Heart left ventricle (tissue), 16 donors: ENCODE results near the gene ARHGAP8. TPM values are rescaled to one million over a fixed set of nuclear protein-coding genes. Genes with fewer than 3 reads are reported as not detected.

Experiments
- ATAC-seq, 4 donors: fragments of 200-7000 bp; cut with Tn5 transposase; one replicate each; pipeline ENCODE4 v1.9.1; 2020 to 2022; ENCODE audit warnings: moderate library complexity in 4 of 4, mild to moderate bottlenecking in 3 of 4, moderate number of reproducible peaks in 1 of 4
- DNase-seq, 5 donors: peaks; one replicate each; pipeline ENCODE4 v3.0.0-alpha.2; 2020
- H3K27ac ChIP-seq, 12 donors: fragments of 200-600 bp; sonication (generic) in 4 of 12; one replicate each; pipeline versions ENCODE4 v1.5.0 to v1.8.0; 2016 to 2022; ENCODE audit warnings: mild to moderate bottlenecking in 2 of 12
- H3K27me3 ChIP-seq, 9 donors: fragments of 200-600 bp; sonication (generic) in 2 of 9; one replicate each; pipeline versions ENCODE4 v1.5.1 to v1.8.0; 2016 to 2022; ENCODE audit warnings: mild to moderate bottlenecking in 3 of 9
- H3K36me3 ChIP-seq, 9 donors: fragments of 200-600 bp; sonication (generic) in 2 of 9; one replicate each; pipeline versions ENCODE4 v1.5.0 to v1.8.0; 2018 to 2022; ENCODE audit warnings: mild to moderate bottlenecking in 2 of 9
- H3K4me1 ChIP-seq, 12 donors: fragments of 200-600 bp; sonication (generic) in 4 of 12; one replicate each; pipeline versions ENCODE4 v1.5.0 to v1.8.0; 2016 to 2022; ENCODE audit warnings: mild to moderate bottlenecking in 3 of 12
- H3K4me3 ChIP-seq, 12 donors: fragments of 200-600 bp; sonication (generic) in 4 of 12; one replicate each; pipeline versions ENCODE4 v1.5.0 to v1.8.0; 2017 to 2022; ENCODE audit warnings: mild to moderate bottlenecking in 9 of 12, moderate library complexity in 4 of 12
- H3K9me3 ChIP-seq, 12 donors: fragments of 200-600 bp; sonication (generic) in 4 of 12; one replicate each; pipeline versions ENCODE4 v1.5.0 to v1.8.0; 2016 to 2022; ENCODE audit warnings: mild to moderate bottlenecking in 1 of 12
- CTCF ChIP-seq, 12 donors: fragments of 200-600 bp; sonication (generic) in 4 of 12; IDR thresholded peaks; one replicate each; pipeline versions ENCODE4 v1.5.0 to v1.8.0; 2018 to 2022; ENCODE audit warnings: antibody characterized with exemption in 12 of 12, mild to moderate bottlenecking in 5 of 12
- POLR2A ChIP-seq, 2 donors: fragments of 450-650 bp; IDR thresholded peaks; one replicate each; pipeline ENCODE4 v1.6.1; 2017; ENCODE audit warnings: antibody characterized with exemption in 2 of 2, mild to moderate bottlenecking in 2 of 2, moderate library complexity in 2 of 2
- WGBS, 4 donors: extraction: QIAGEN DNeasy Blood & Tissue Kit in 2 of 4; methylation state at CpG; one replicate each; pipeline versions ENCODE4 v1.1.5 to v1.1.7; 2013 to 2018; 5-methylcytosine and 5-hydroxymethylcytosine counted together
- intact Hi-C, 10 donors: fragments of 100-400 bp; cut with DNase I; formaldehyde crosslinking; loops; one replicate each; pipeline versions ENCODE4 v1.11.1 to v1.14.2; 2022
- polyA plus RNA-seq, 2 donors: library from polyadenylated mRNA; stranded (reverse); fragments of 200-250 nt; gene quantifications; one replicate each; pipeline ENCODE4 v1.2.3, GENCODE V29; 2013
- total RNA-seq, 9 donors: library from RNA; depleted of rRNA in 2 of 9; stranded (reverse); fragments of >200 nt in 2 of 9; fragmentation: NEBNext Ultra II Directional in 3 of 9; extraction: Animal tissue kit (Norgen Biotek cat#: 25700) in 3 of 9; gene quantifications; one replicate each; pipeline versions ENCODE4 v1.1.0 to v1.2.4, GENCODE V29; 2016 to 2023
- donor health status: ischemic (EF 13 %, LVEDD 7.1; RV severe dilation, severe dysfunction).
- donor health status: healthy with polysubstance abuse.
- donor health status: DM: no; HTN: yes; CAD: no.
- donor health status: DM: no; HTN: no; CAD: no.
- donor health status: ischemic (EF 25% LVEDD 6.9; RV normal size, moderate dysfunction).
- donor health status: ischemic (EF 25% LVEDD 5.7; RV mildly dilated, moderate dysfunction).
- donor health status: healthy.
- donor health status: DM: yes; HTN: yes; CAD: no.
- donor health status: ischemic (EF 35%, LVEDD 5.7; RV mildly dilated, moderate dysfunction).
- donor health status: nonischemic (EF 11% LVEDD 7.7; RV severe dilation, severe dysfunction).
- donor health status: DM: yes; HTN: yes; CAD: no.
- donor health status: PGD.
- donor health status: ischemic (EF 29% LVEDD 5.4; RV normal size, mild dysfunction).
- donor health status: nonischemic (EF 23%, LVEDD 6.1; RV moderate dilation, normal function).

Gene ARHGAP8
- total and polyA plus RNA-seq, 11 donors: 0.08 to 1.3 (median 0.23) TPM; not detected in 7

GRCh38 chr22:44906999-44907644, 154.7 kb downstream of the ARHGAP8 start:
- no peak for TF ChIP-seq CTCF (IDR thresholded peaks at IDR 0.05)
- TF ChIP-seq POLR2A (IDR thresholded peaks at IDR 0.05): no peak
- H3K27me3 ChIP-seq: peaks cover 0 to 6% (median 0%) of the 10 kb centered on the region in 9 donors
- ATAC-seq (no peak), DNase-seq (no peak)
- no peaks in the 10 kb centered on the region for H3K4me1 ChIP-seq
- peaks cover 0 to 18% (median 1%) of the 10 kb centered on the region in 12 donors for H3K9me3 ChIP-seq
- no peak overlapping the region for H3K4me3 ChIP-seq
- WGBS, 4 donors: 85 to 93% (median 87%) methylated on average over 10 to 18 of the region's 18 CpGs
- intact Hi-C loops: no loop called here
- H3K36me3 ChIP-seq: no peaks in the 10 kb centered on the region
- H3K27ac ChIP-seq: no peak overlapping the region

GRCh38 chr22:44907765-44908737, 155.7 kb downstream of the ARHGAP8 start:
- H3K4me3 ChIP-seq: no peak overlapping the region
- 76 to 87% (median 84%) methylated on average over 16 to 21 of the region's 21 CpGs for WGBS, 4 donors
- no peaks in the 10 kb centered on the region for H3K36me3 ChIP-seq
- intact Hi-C loops: no loop called here
- ATAC-seq: no peak
- H3K27me3 ChIP-seq: no peaks in the 10 kb centered on the region
- no peak for TF ChIP-seq CTCF (IDR thresholded peaks at IDR 0.05)
- no peak for TF ChIP-seq POLR2A (IDR thresholded peaks at IDR 0.05)
- peaks cover 0 to 11% (median 0%) of the 10 kb centered on the region in 12 donors for H3K9me3 ChIP-seq
- H3K4me1 ChIP-seq: no peaks in the 10 kb centered on the region
- no peak overlapping the region for H3K27ac ChIP-seq
- no peak for DNase-seq

- no peak overlapping the region for H3K4me3 ChIP-seq
- TF ChIP-seq CTCF (IDR thresholded peaks at IDR 0.05) (no peak), POLR2A (IDR thresholded peaks at IDR 0.05) (no peak)
- intact Hi-C loops: no loop called here
Observed at GRCh38 chr22:44909241-44909640, 156.9 kb downstream of the ARHGAP8 start.

More at GRCh38 chr22:44909241-44909640, 156.9 kb downstream of the ARHGAP8 start:
- Histone ChIP-seq H3K27me3 (no peaks in the 10 kb centered on the region), H3K27ac (no peak overlapping the region), H3K9me3 (peaks cover 0 to 11% (median 0%) of the 10 kb centered on the region in 12 donors), H3K4me1 (no peaks in the 10 kb centered on the region), H3K36me3 (no peaks in the 10 kb centered on the region)
- DNase-seq (no peak), ATAC-seq (no peak)
- 83 to 91% (median 86%) methylated on average over 6 of the region's 6 CpGs for WGBS, 4 donors

Other genes starting within 250 kb of the ARHGAP8 start
- 1 to 10 TPM; 1.6 to 9.5 (median 2.2) TPM for gene PRR5, start 50.4 kb upstream of the ARHGAP8 start, total RNA-seq
- gene PRR5, start 50.4 kb upstream of the ARHGAP8 start, polyA plus RNA-seq: 1 to 10 TPM; 2.0 to 2.2 TPM